Urinary bladder (tissue), 4 donors: ENCODE data around the gene TGM2. TPM values are rescaled to one million over a fixed set of nuclear protein-coding genes. Genes with fewer than 3 reads are reported as not detected.

Source experiments
- DNase-seq: peaks from one replicate; pipeline ENCODE4 v3.0.0-alpha.2; 2015; ENCODE audit errors: extremely low spot score
- H3K27ac ChIP-seq: one replicate; pipeline ENCODE4 v1.5.1; 2013; ENCODE audit warnings: low read depth, mild to moderate bottlenecking, moderate library complexity
- H3K36me3 ChIP-seq: one replicate; pipeline ENCODE4 v1.6.1; 2013; ENCODE audit warnings: mild to moderate bottlenecking, moderate library complexity; ENCODE audit not compliant: insufficient read depth
- H3K4me1 ChIP-seq: one replicate; pipeline ENCODE4 v1.6.1; 2013; ENCODE audit warnings: mild to moderate bottlenecking, moderate library complexity; ENCODE audit not compliant: insufficient read depth
- H3K4me3 ChIP-seq: one replicate; pipeline ENCODE4 v1.5.1; 2013; ENCODE audit warnings: low read depth, low read length
- WGBS: extraction: QIAGEN DNeasy Blood & Tissue Kit; methylation state at CpG from one replicate; pipeline ENCODE4 v1.1.7; 2013; 5-methylcytosine and 5-hydroxymethylcytosine counted together
- polyA plus RNA-seq: library from polyadenylated mRNA; stranded (reverse); fragments of 200-250 nt; gene quantifications from one replicate; pipeline ENCODE4 v1.2.3, GENCODE V29; 2013
- total RNA-seq: library from RNA; depleted of rRNA; stranded (reverse); fragments of >200 nt; gene quantifications from one replicate; pipeline ENCODE4 v1.2.3, GENCODE V29; 2014
- donor health status: healthy with polysubstance abuse.
- donor health status: healthy.

Gene TGM2
- total and polyA plus RNA-seq, 2 donors = 75.7 to 360 TPM

GRCh38 chr20:38203981-38204357, 38.9 kb upstream of the TGM2 start:
- no peak overlapping the region for H3K27ac ChIP-seq
- no peak overlapping the region for H3K4me3 ChIP-seq
- WGBS = 76% methylated on average over 2 of the region's 2 CpGs
- H3K4me1 ChIP-seq = no peaks in the 10 kb centered on the region
- no peaks in the 10 kb centered on the region for H3K36me3 ChIP-seq
- no peak for DNase-seq

- DNase-seq = no peak
- 86% methylated on average over 6 of the region's 6 CpGs for WGBS
- no peak overlapping the region for H3K27ac ChIP-seq
Measured at GRCh38 chr20:38203337-38203980, 38.4 kb upstream of the TGM2 start.

GRCh38 chr20:38202982-38203293, 37.9 kb upstream of the TGM2 start:
- Histone ChIP-seq H3K4me3 (no peak overlapping the region), H3K4me1 (no peaks in the 10 kb centered on the region), H3K27ac (no peak overlapping the region), H3K36me3 (no peaks in the 10 kb centered on the region)
- WGBS = 92% methylated on average over 8 of the region's 8 CpGs
- DNase-seq = no peak

More at GRCh38 chr20:38203337-38203980, 38.4 kb upstream of the TGM2 start:
- H3K4me3 ChIP-seq = no peak overlapping the region
- no peaks in the 10 kb centered on the region for H3K36me3 ChIP-seq
- H3K4me1 ChIP-seq = no peaks in the 10 kb centered on the region

- Histone ChIP-seq H3K36me3 (no peaks in the 10 kb centered on the region), H3K4me1 (no peaks in the 10 kb centered on the region), H3K27ac (no peak overlapping the region), H3K4me3 (no peak overlapping the region)
- no peak for DNase-seq
- WGBS = 88% methylated on average over 12 of the region's 12 CpGs
Measured at GRCh38 chr20:38202153-38202981, 37.3 kb upstream of the TGM2 start.

GRCh38 chr20:38201356-38201755, 36.3 kb upstream of the TGM2 start:
- Histone ChIP-seq H3K4me3 (no peak overlapping the region), H3K27ac (no peak overlapping the region), H3K36me3 (no peaks in the 10 kb centered on the region), H3K4me1 (no peaks in the 10 kb centered on the region)
- no peak for DNase-seq
- 77% methylated on average over 6 of the region's 6 CpGs for WGBS

GRCh38 chr20:38200646-38201045, 35.6 kb upstream of the TGM2 start:
- Histone ChIP-seq H3K36me3 (no peaks in the 10 kb centered on the region), H3K27ac (no peak overlapping the region), H3K4me3 (no peak overlapping the region), H3K4me1 (no peaks in the 10 kb centered on the region)
- WGBS = 94% methylated on average over 3 of the region's 3 CpGs
- no peak for DNase-seq

GRCh38 chr20:38199501-38200390, 34.7 kb upstream of the TGM2 start:
- 82% methylated on average over 14 of the region's 14 CpGs for whole genome bisulfite sequencing

GRCh38 chr20:38198238-38198861, 33.3 kb upstream of the TGM2 start:
- no peak overlapping the region for H3K4me3 ChIP-seq
- H3K4me1 ChIP-seq = no peaks in the 10 kb centered on the region
- DNase-seq = no peak
- H3K27ac ChIP-seq = no peak overlapping the region
- H3K36me3 ChIP-seq = no peaks in the 10 kb centered on the region
- 82% methylated on average over 8 of the region's 8 CpGs for WGBS

More at GRCh38 chr20:38199501-38200390, 34.7 kb upstream of the TGM2 start:
- Histone ChIP-seq H3K36me3 (no peaks in the 10 kb centered on the region), H3K27ac (no peak overlapping the region), H3K4me1 (no peaks in the 10 kb centered on the region), H3K4me3 (no peak overlapping the region)
- no peak for DNase-seq

GRCh38 chr20:38197619-38198018, 32.5 kb upstream of the TGM2 start:
- no peak overlapping the region for H3K27ac ChIP-seq
- DNase-seq = no peak
- H3K4me1 ChIP-seq = no peaks in the 10 kb centered on the region
- WGBS = 95% methylated on average over 1 of the region's 1 CpG
- no peak overlapping the region for H3K4me3 ChIP-seq
- H3K36me3 ChIP-seq = no peaks in the 10 kb centered on the region

GRCh38 chr20:38197217-38197616, 32.1 kb upstream of the TGM2 start:
- WGBS = 85% methylated on average over 5 of the region's 5 CpGs
- no peaks in the 10 kb centered on the region for H3K4me1 ChIP-seq
- DNase-seq = no peak
- no peak overlapping the region for H3K27ac ChIP-seq
- H3K4me3 ChIP-seq = no peak overlapping the region
- H3K36me3 ChIP-seq = no peaks in the 10 kb centered on the region

GRCh38 chr20:38196592-38196991, 31.5 kb upstream of the TGM2 start:
- Histone ChIP-seq H3K36me3 (no peaks in the 10 kb centered on the region), H3K4me3 (no peak overlapping the region), H3K4me1 (no peaks in the 10 kb centered on the region), H3K27ac (no peak overlapping the region)
- no peak for DNase-seq
- 41% methylated on average over 5 of the region's 5 CpGs for WGBS

- Histone ChIP-seq H3K27ac (no peak overlapping the region), H3K36me3 (no peaks in the 10 kb centered on the region), H3K4me1 (no peaks in the 10 kb centered on the region), H3K4me3 (no peak overlapping the region)
- DNase-seq = no peak
- WGBS = 90% methylated on average over 4 of the region's 4 CpGs
Measured at GRCh38 chr20:38196076-38196475, 31.0 kb upstream of the TGM2 start.

GRCh38 chr20:38195521-38195920, 30.5 kb upstream of the TGM2 start:
- WGBS = 85% methylated on average over 7 of the region's 7 CpGs
- no peaks in the 10 kb centered on the region for H3K4me1 ChIP-seq
- no peaks in the 10 kb centered on the region for H3K36me3 ChIP-seq
- DNase-seq = no peak
- no peak overlapping the region for H3K27ac ChIP-seq
- H3K4me3 ChIP-seq = no peak overlapping the region
